GM12891 (cell line): ENCODE measurements around the gene PLXNB1.

Experiments used
- DNase-seq: peaks from one replicate; pipeline ENCODE4 v3.0.0; 2011; ENCODE audit warnings: low spot score; ENCODE audit not compliant: insufficient read length
- FAIRE-seq: peaks from 2 replicates; lab custom pipeline; 2011; peaks lifted over from hg19 to GRCh38; lab: Jason Lieb, UNC
- PAX5 ChIP-seq: IDR thresholded peaks from 2 replicates; pipeline ENCODE4 v1.6.1; 2011; ENCODE audit warnings: low read length, moderate library complexity, mild to moderate bottlenecking; ENCODE audit not compliant: insufficient read depth, severe bottlenecking
- POLR2A ChIP-seq: IDR thresholded peaks from 2 replicates; pipeline ENCODE4 v1.6.1; 2011; ENCODE audit warnings: low read depth, low read length, control low read depth
- POLR2AphosphoS5 ChIP-seq: IDR thresholded peaks from 2 replicates; pipeline ENCODE4 v1.6.1; 2011; ENCODE audit warnings: low read depth, low read length, control low read depth
- POU2F2 ChIP-seq: IDR thresholded peaks from 2 replicates; pipeline ENCODE4 v1.6.1; 2011; ENCODE audit warnings: low read depth, mild to moderate bottlenecking, control low read depth, low read length, moderate library complexity
- SPI1 ChIP-seq: IDR thresholded peaks from 2 replicates; pipeline ENCODE4 v1.6.1; 2011; ENCODE audit warnings: low read depth, low read length, control low read depth
- TAF1 ChIP-seq: IDR thresholded peaks from 2 replicates; pipeline ENCODE4 v1.6.1; 2011; ENCODE audit warnings: low read depth, low read length, control low read depth

Gene PLXNB1

GRCh38 chr3:48415251-48415953 lies 14.5 kb downstream of the PLXNB1 start:
- DNase-seq (no peak), FAIRE-seq (no peak)
- TF ChIP-seq SPI1 (no peak), TAF1 (no peak), POU2F2 (no peak), POLR2AphosphoS5 (no peak), PAX5 (no peak), POLR2A (no peak)

DNA sequence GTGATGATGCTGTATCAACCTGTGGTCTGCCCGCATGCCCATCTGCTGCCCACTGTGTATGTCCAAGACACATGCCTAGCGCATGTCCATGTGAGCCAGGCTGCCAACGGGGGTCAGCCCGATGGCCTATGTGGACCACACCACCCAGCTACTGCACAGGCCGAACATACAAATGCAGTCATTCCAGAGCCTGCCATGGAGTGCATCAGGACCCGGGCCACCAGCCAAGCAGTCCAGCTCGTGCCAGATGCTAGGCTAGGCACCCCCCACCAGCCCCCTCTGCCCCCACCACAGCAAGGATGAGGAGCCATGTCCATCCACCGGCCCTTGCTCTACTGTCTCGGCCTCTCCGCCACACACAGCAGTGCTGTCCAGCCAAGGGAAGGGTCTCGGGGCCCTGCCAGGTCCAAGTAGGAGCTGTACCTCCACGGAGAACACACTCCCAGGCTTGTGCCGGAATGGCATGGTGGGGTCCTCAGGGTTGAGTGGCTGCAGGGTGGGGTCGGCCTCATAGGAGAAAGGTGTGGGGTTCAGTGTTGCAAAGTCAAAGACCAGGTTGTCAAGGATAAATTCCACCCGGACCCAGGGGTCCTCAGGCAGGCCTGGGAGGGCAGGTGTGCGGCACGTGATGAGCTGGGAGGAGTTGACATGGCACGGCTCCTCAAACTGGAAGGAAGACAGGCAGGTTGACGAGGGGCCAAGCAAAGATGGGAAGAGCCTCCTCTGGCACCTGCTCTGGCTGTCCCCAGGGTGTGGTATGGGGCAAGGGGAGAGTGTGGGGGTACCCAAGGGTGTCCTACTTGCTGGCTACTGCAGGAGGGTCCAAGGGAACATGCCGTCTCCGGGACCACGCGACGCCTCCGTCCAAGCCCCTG lies 15.3 kb downstream of the PLXNB1 start:
- TF ChIP-seq SPI1 (no peak), POLR2AphosphoS5 (no peak), TAF1 (no peak), POU2F2 (no peak), POLR2A (no peak), PAX5 (no peak)
- FAIRE-seq (no peak), DNase-seq (no peak)

GRCh38 chr3:48413611-48414010 lies 16.3 kb downstream of the PLXNB1 start:
- TF ChIP-seq POLR2A, result no peak
- TF ChIP-seq SPI1, result no peak
- TF ChIP-seq TAF1, result no peak
- TF ChIP-seq PAX5, result no peak
- TF ChIP-seq POLR2AphosphoS5, result no peak
- no peak for TF ChIP-seq POU2F2
- DNase-seq (no peak), FAIRE-seq (no peak)

- DNase-seq (no peak), FAIRE-seq (no peak)
- TF ChIP-seq PAX5, result no peak
- no peak for TF ChIP-seq TAF1
- no peak for TF ChIP-seq POU2F2
- TF ChIP-seq POLR2A, result no peak
- TF ChIP-seq SPI1, result no peak
- no peak for TF ChIP-seq POLR2AphosphoS5
Observed at GRCh38 chr3:48413086-48413485, 16.8 kb downstream of the PLXNB1 start.

DNA sequence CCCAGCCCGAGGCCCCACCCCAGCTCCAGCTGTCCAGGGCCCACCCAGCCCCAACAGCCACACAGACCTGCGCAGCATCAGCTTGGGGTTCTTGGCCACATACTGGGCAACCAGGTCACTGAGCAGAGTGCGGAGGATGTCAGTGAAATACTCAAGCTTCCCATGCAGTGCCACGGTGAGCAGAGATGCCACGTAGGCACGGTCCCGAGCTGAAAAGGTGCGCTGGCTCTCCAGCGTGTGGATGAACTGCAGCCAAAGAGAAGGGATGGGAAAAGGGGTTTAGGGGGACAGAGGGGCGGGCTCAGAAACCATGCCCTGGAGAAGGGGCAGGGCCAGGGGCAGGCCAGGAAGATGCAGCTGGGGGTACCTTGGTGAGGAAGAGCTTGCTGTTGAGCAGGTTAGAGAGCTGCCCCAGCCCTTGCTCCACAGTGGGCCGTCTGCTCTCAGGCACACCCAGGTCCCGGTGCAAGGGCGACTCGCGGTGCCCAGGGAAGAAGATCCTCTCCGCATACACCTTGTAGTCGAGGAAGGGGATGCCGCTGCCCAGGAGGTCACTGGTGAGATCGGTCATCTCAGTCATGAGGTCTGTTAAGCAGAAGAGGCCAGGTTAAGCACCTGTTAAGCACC lies 17.4 kb downstream of the PLXNB1 start:
- DNase-seq, result no peak
- TF ChIP-seq POLR2A, result no peak
- no peak for FAIRE-seq

DNA sequence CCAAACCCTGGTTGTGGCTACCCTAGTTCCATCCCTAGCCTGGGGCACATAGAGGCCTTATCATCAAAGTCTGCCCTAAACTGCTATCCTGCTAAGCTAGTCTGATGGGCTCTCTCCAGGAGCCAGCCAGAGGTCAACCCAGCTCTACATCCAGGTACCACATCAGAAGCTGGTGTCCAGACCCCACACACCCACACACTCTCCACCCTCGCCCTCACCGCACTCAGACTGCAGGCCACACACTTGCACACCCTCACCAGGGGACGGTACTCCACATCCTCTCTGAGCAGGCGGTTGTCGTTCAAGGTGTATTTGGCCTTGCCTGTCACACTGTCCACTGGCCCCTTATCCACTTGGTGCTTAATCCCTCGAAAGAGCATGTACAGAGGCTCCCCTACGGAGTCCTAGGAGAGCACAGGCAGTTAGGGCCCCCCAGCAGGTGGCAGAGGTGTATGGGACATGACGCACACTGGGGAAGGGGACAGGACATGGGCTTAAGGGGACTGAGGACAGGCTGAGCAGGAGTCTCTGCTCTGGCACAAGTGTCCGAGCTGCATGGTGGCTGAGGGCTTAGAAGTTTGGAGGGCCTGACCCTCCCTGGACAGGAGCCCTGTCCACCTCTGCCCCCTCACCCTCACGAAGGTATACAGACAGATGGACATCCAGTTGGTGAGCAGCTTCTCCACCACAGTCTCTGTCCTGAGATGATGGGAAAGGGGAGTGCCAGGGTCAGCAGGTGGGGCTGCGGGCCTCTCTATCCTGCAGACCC lies 18.1 kb downstream of the PLXNB1 start:
- TF ChIP-seq POLR2AphosphoS5, result no peak
- TF ChIP-seq SPI1, result no peak
- FAIRE-seq (no peak), DNase-seq (peak; percentile 11)

- DNase-seq (peak; percentile 12), FAIRE-seq (no peak)
- TF ChIP-seq POU2F2, result no peak
Observed at GRCh38 chr3:48411041-48411588, 18.8 kb downstream of the PLXNB1 start.

- FAIRE-seq (no peak), DNase-seq (peak; percentile 16)
- TF ChIP-seq POLR2AphosphoS5 (no peak), POLR2A (no peak), PAX5 (no peak), SPI1 (no peak), POU2F2 (no peak), TAF1 (no peak)
Observed at GRCh38 chr3:48410205-48411040, 19.5 kb downstream of the PLXNB1 start.

- DNase-seq, result peak; percentile 10
- no peak for TF ChIP-seq SPI1
- TF ChIP-seq POLR2A, result no peak
- no peak for TF ChIP-seq POU2F2
- TF ChIP-seq PAX5, result no peak
- TF ChIP-seq POLR2AphosphoS5, result no peak
- TF ChIP-seq TAF1, result no peak
- no peak for FAIRE-seq
Observed at GRCh38 chr3:48409291-48410201, 20.3 kb downstream of the PLXNB1 start.
